ENCODE results near the gene OPCML.

DNA sequence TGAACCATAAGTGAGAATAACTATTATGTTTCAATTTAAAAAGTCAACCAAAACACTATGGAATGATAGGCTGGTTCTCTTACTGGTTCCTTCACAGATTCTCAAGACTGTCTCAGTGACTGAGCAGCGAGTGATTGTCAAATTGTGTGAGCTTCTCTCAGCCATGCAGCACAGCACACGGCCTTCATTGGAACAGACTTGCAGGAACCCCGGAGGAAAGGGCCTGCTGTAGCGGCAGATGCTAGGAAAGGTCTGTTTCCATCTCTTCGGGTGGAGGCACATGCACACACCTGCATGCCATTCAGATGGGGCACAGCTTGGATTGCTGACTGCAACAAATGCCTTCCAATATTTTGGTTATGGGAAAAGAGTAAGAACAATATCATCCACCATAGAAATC is 741.8 kb downstream of the OPCML start:
- TF ChIP-seq CTCF (IDR thresholded peaks at IDR 0.05) (no peak), POLR2A (IDR thresholded peaks at IDR 0.05) (no peak), POLR2AphosphoS5 (IDR thresholded peaks at IDR 0.05; ENCODE audit: insufficient read depth in 1 of 2, low read depth in 1 of 2) (no peak)

Data from vagina (tissue), 2 donors.